Heart right ventricle (tissue), 16 donors: ENCODE results near the gene CRADD. TPM values are rescaled to one million over a fixed set of nuclear protein-coding genes. Genes with fewer than 3 reads are reported as not detected.

Experiments
- ATAC-seq, 8 donors: fragments of 200-7000 bp; cut with Tn5 transposase; one replicate each; pipeline ENCODE4 v1.9.1; 2020; ENCODE audit warnings: mild to moderate bottlenecking in 8 of 8, moderate library complexity in 8 of 8, moderate number of reproducible peaks in 1 of 8
- DNase-seq, 2 donors: peaks; one replicate each; pipeline ENCODE4 v3.0.0-alpha.2; 2020
- H3K27ac ChIP-seq, 10 donors: fragments of 200-600 bp; sonication (generic) in 2 of 10; one replicate each; pipeline versions ENCODE4 v1.5.0 to v1.8.0; 2020 to 2022; ENCODE audit warnings: mild to moderate bottlenecking in 3 of 10
- H3K27me3 ChIP-seq, 7 donors: fragments of 200-600 bp; one replicate each; pipeline ENCODE4 v1.8.0; 2021 to 2022; ENCODE audit warnings: mild to moderate bottlenecking in 2 of 7
- H3K36me3 ChIP-seq, 9 donors: fragments of 200-600 bp; sonication (generic) in 1 of 9; one replicate each; pipeline versions ENCODE4 v1.5.0 to v1.8.0; 2020 to 2022; ENCODE audit warnings: mild to moderate bottlenecking in 2 of 9
- H3K4me1 ChIP-seq, 9 donors: fragments of 200-600 bp; sonication (generic) in 1 of 9; one replicate each; pipeline versions ENCODE4 v1.5.0 to v1.8.0; 2020 to 2022; ENCODE audit warnings: mild to moderate bottlenecking in 4 of 9
- H3K4me3 ChIP-seq, 10 donors: fragments of 200-600 bp; sonication (generic) in 2 of 10; one replicate each; pipeline versions ENCODE4 v1.5.0 to v1.8.0; 2020 to 2022; ENCODE audit warnings: mild to moderate bottlenecking in 7 of 10, moderate library complexity in 2 of 10
- H3K9me3 ChIP-seq, 11 donors: fragments of 200-600 bp in 10 of 11; sonication (generic) in 2 of 11; one replicate each; pipeline versions ENCODE4 v1.5.0 to v1.8.0; 2013 to 2022; ENCODE audit warnings: mild to moderate bottlenecking in 2 of 11, control low read depth in 1 of 11, moderate library complexity in 1 of 11
- WGBS, 2 donors: extraction: QIAGEN DNeasy Blood & Tissue Kit; methylation state at CpG; one replicate each; pipeline ENCODE4 v1.1.7; 2013; ENCODE audit warnings: inconsistent platforms in 1 of 2; 5-methylcytosine and 5-hydroxymethylcytosine counted together
- intact Hi-C, 10 donors: fragments of 100-400 bp; cut with DNase I; formaldehyde crosslinking; loops; one replicate each; pipeline versions ENCODE4 v1.11.1 to v1.14.2; 2022
- polyA plus RNA-seq, 2 donors: library from polyadenylated mRNA; stranded (reverse); fragments of 200-250 nt; gene quantifications; one replicate each; pipeline ENCODE4 v1.2.3, GENCODE V29; 2013
- total RNA-seq, 10 donors: library from RNA; stranded (reverse); fragmentation: NEBNext Ultra II Directional in 3 of 10; extraction: Animal tissue kit (Norgen Biotek cat#: 25700) in 3 of 10; gene quantifications; one replicate each; pipeline versions ENCODE4 v1.2.1 to v1.2.4, GENCODE V29; 2021 to 2023
- TF ChIP-seq, protein P1 (sequence below), 9 donors: fragments of 200-600 bp; sonication (generic) in 2 of 9; IDR thresholded peaks; one replicate each; pipeline versions ENCODE4 v1.5.0 to v1.8.0; 2021 to 2022; ENCODE audit warnings: antibody characterized with exemption in 9 of 9, mild to moderate bottlenecking in 5 of 9, moderate library complexity in 1 of 9
- donor health status: Arrhythmogenic right ventricular cardiomyopathy.
- donor health status: ischemic (EF 13 %, LVEDD 7.1; RV severe dilation, severe dysfunction).
- donor health status: healthy with polysubstance abuse.
- donor health status: DM: no; HTN: yes; CAD: no.
- donor health status: DM: no; HTN: no; CAD: no.
- donor health status: ischemic (EF 25% LVEDD 6.9; RV normal size, moderate dysfunction).
- donor health status: ischemic (EF 25% LVEDD 5.7; RV mildly dilated, moderate dysfunction).
- donor health status: healthy.
- donor health status: DM: yes; HTN: yes; CAD: no.
- donor health status: Ischemic cardiomyopathy.
- donor health status: ischemic (EF 35%, LVEDD 5.7; RV mildly dilated, moderate dysfunction).
- donor health status: nonischemic (EF 11% LVEDD 7.7; RV severe dilation, severe dysfunction).
- donor health status: DM: yes; HTN: yes; CAD: no.
- donor health status: PGD.
- donor health status: ischemic (EF 29% LVEDD 5.4; RV normal size, mild dysfunction).
- donor health status: nonischemic (EF 23%, LVEDD 6.1; RV moderate dilation, normal function).

The CRADD gene
- total and polyA plus RNA-seq, 12 donors: 5.0 to 80.1 (median 51.4) TPM

DNA sequence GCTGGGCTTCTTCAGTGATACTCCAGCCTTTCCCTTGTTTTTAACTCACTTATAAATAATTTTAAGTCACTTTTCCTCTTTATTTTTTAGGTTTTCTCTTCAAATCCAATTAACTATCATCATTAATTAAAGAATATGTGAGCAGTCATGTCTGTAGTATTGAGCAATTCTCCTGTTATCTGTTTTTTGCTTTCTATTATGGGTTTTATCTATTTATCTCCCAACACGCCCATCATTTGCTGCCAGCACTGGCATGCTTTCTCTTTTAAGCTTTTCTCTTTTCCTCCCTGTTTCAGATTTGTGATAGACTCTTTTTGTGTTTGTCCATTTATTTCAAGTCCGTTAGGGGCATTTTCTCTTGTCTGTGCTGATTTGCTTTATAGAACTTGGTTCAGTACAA is 72.3 kb downstream of the CRADD start:
- H3K4me3 ChIP-seq: no peak overlapping the region
- H3K9me3 ChIP-seq: peaks cover 0 to 12% (median 0%) of the 10 kb centered on the region in 11 donors
- peaks cover 8 to 67% (median 40%) of the 10 kb centered on the region in 9 donors for H3K4me1 ChIP-seq
- H3K36me3 ChIP-seq: no peaks in the 10 kb centered on the region
- no peak for DNase-seq
- no peak for ATAC-seq
- no peaks in the 10 kb centered on the region for H3K27me3 ChIP-seq
- TF ChIP-seq, protein P1, sequence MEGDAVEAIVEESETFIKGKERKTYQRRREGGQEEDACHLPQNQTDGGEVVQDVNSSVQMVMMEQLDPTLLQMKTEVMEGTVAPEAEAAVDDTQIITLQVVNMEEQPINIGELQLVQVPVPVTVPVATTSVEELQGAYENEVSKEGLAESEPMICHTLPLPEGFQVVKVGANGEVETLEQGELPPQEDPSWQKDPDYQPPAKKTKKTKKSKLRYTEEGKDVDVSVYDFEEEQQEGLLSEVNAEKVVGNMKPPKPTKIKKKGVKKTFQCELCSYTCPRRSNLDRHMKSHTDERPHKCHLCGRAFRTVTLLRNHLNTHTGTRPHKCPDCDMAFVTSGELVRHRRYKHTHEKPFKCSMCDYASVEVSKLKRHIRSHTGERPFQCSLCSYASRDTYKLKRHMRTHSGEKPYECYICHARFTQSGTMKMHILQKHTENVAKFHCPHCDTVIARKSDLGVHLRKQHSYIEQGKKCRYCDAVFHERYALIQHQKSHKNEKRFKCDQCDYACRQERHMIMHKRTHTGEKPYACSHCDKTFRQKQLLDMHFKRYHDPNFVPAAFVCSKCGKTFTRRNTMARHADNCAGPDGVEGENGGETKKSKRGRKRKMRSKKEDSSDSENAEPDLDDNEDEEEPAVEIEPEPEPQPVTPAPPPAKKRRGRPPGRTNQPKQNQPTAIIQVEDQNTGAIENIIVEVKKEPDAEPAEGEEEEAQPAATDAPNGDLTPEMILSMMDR (IDR thresholded peaks at IDR 0.05): no peak
- H3K27ac ChIP-seq: peak overlapping the region in 1 of 10 donors; percentile 42
- 54 to 65% methylated on average over 2 of the region's 2 CpGs for WGBS, 2 donors
- intact Hi-C loops: loop anchor here in 3 of 10 donors (5.0 to 10.0 kb wide), 3 partner anchors 175 to 353 kb away; partner anchors contain the start of gene SOCS2 (in 1 of the 3)

DNA sequence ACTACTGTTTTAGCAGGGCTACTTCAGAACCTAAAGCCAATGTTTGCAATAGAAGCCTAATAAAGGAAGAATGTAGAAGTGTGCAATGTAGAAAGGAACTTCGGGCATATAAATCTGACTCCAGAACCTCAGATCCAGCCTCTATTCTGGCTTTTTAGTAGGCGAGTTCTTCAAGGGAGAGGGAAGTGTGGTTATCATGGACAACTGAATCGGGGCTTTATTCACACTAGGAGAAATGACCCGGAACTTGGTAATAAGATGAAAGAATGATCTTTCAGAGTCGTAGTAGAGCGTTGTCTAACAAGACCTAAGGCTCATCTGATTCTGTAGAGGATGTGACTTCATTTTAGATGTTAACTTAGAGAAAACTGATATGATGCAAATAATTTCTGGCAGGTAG is 72.9 kb downstream of the CRADD start:
- H3K4me3 ChIP-seq: no peak overlapping the region
- no peaks in the 10 kb centered on the region for H3K27me3 ChIP-seq
- peak overlapping the region in 1 of 10 donors; percentile 11 for H3K27ac ChIP-seq
- no peak for DNase-seq
- TF ChIP-seq, protein P1 (IDR thresholded peaks at IDR 0.05): no peak
- intact Hi-C loops: no loop called here
- peaks cover 8 to 63% (median 38%) of the 10 kb centered on the region in 9 donors for H3K4me1 ChIP-seq
- H3K36me3 ChIP-seq: no peaks in the 10 kb centered on the region
- WGBS, 2 donors: 88 to 93% methylated on average over 6 of the region's 6 CpGs
- no peak for ATAC-seq
- peaks cover 0 to 15% (median 0%) of the 10 kb centered on the region in 11 donors for H3K9me3 ChIP-seq

DNA sequence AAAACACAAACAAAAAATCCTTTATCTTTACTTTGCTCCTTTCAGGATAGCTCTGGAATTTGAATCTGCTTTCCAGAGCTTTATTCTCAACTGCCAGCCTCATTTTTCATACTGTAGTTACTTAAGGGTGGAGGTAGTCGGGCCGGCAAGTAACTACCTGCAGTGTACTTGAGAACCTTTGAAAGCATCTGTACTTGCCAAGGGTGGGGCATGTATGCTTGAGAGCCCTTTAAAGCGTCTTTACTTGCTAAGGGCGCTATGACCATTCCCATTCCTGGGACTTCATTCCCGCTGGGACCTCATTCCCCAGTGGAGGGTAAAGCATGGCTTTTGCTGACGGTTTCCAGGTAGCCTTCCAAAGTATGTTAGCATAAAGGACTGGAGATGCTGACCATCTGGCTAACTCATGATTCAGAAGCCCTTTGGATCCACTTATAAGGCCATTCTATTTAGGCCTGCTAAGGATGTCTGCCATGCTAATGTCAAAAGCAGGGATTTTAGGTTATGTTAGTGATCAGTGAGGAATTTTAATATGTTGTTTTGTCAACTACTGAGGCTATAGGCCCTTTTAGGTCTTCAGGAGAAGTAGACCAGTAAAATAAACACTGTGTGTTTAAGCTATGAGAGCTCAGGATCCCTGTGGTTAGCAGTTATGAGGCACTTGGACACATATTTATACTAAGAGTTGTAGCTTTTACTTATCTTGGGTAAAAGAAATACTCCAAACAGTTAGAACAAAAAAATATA is 74.9 kb downstream of the CRADD start:
- 95 to 100% methylated on average over 6 of the region's 6 CpGs for WGBS, 2 donors
- H3K4me1 ChIP-seq: peaks cover 2 to 44% (median 24%) of the 10 kb centered on the region in 9 donors
- H3K36me3 ChIP-seq: no peaks in the 10 kb centered on the region
- no peaks in the 10 kb centered on the region for H3K27me3 ChIP-seq
- intact Hi-C loops: no loop called here
- DNase-seq (no peak), ATAC-seq (no peak)
- H3K4me3 ChIP-seq: no peak overlapping the region
- peak overlapping the region in 1 of 10 donors; percentile 12 for H3K27ac ChIP-seq
- TF ChIP-seq, protein P1 (IDR thresholded peaks at IDR 0.05): no peak
- H3K9me3 ChIP-seq: peaks cover 0 to 15% (median 0%) of the 10 kb centered on the region in 11 donors

DNA sequence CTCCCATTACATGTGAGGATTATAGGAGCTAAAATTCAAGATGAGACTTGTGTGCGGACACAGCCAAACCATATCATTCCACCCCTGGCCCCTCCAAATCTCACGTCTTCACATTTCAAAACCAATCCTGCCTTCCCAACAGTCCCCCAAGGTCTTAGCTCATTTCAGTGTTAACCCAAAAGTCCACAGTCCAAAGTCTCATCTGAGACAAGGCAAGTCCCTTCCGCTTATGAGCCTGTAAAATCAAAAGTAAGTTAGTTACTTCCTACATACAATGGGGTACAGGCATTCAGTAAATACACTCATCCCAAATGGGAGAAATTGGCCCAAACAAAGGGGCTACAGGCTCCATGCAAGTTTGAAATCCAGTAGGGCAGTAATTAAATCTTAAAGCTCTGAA is 76.1 kb downstream of the CRADD start:
- intact Hi-C loops: no loop called here
- H3K27ac ChIP-seq: no peak overlapping the region
- 98% methylated on average over 3 of the region's 3 CpGs for WGBS, 2 donors

More for the DNA sequence above, 76.1 kb downstream of the CRADD start:
- H3K4me3 ChIP-seq: no peak overlapping the region
- no peaks in the 10 kb centered on the region for H3K27me3 ChIP-seq
- H3K9me3 ChIP-seq: peaks cover 0 to 15% (median 0%) of the 10 kb centered on the region in 11 donors
- H3K4me1 ChIP-seq: peaks cover 0 to 48% (median 31%) of the 10 kb centered on the region in 9 donors
- TF ChIP-seq, protein P1 (IDR thresholded peaks at IDR 0.05): no peak
- H3K36me3 ChIP-seq: no peaks in the 10 kb centered on the region
- ATAC-seq: no peak
- DNase-seq: no peak
